GM12875 (cell line): Measurements from ENCODE around the gene OR2D2.

Experiments
- H3K4me3 ChIP-seq: one replicate; pipeline ENCODE4 v1.5.1; 2011; ENCODE audit warnings: low read depth, low read length, control low read depth
- TF ChIP-seq, protein P1 (sequence below): IDR thresholded peaks from 2 replicates; pipeline ENCODE4 v1.5.1; 2011; ENCODE audit warnings: low read depth, mild to moderate bottlenecking, control low read depth, inconsistent platforms, low read length, moderate library complexity, borderline replicate concordance; ENCODE audit not compliant: insufficient read depth

Gene OR2D2

DNA sequence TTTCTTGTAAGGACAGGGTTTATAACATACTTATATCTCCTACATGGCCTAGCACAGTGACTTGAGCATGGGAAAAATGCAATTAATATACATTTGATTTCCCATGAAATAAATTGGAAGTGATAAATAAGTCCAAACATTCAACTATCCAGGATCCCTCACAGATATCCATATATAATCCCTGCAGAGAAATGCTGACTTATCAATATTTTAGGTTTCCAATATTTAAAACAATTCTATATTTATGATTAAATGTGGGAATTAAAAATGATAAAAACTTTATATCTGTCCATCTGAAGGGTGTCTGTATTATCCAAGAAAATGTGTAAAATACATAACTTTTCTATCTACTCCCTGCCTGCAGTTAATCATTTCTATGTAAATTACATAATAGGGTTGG, 9.5 kb downstream of the OR2D2 start:
- H3K4me3 ChIP-seq: no peak overlapping the region
- TF ChIP-seq, protein P1, sequence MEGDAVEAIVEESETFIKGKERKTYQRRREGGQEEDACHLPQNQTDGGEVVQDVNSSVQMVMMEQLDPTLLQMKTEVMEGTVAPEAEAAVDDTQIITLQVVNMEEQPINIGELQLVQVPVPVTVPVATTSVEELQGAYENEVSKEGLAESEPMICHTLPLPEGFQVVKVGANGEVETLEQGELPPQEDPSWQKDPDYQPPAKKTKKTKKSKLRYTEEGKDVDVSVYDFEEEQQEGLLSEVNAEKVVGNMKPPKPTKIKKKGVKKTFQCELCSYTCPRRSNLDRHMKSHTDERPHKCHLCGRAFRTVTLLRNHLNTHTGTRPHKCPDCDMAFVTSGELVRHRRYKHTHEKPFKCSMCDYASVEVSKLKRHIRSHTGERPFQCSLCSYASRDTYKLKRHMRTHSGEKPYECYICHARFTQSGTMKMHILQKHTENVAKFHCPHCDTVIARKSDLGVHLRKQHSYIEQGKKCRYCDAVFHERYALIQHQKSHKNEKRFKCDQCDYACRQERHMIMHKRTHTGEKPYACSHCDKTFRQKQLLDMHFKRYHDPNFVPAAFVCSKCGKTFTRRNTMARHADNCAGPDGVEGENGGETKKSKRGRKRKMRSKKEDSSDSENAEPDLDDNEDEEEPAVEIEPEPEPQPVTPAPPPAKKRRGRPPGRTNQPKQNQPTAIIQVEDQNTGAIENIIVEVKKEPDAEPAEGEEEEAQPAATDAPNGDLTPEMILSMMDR: no peak

GRCh38 chr11:6876914-6877313, 15.4 kb downstream of the OR2D2 start:
- no peak overlapping the region for H3K4me3 ChIP-seq
- TF ChIP-seq, protein P1: no peak

DNA sequence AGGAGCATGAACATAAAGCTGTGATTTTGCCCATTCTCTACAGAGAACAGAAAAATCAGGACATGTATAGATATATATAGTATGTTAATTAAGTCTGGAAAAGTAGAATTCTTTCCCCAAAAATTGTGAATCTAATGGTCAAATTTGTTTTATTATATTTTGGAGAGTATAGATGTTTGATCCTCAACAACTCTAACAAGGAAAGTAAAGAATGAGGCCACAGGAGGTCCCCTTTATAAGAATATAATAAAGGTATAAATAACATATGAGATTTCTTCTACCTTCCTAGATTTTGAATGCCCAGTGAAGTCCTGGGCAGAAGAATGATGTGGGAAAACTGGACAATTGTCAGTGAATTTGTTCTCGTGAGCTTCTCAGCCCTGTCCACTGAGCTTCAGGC, 16.0 kb downstream of the OR2D2 start, which contains the start of gene OR10A4:
Gene OR10A4, plus strand, starts transcription at position 301 of the 400 bp plus-strand sequence. Its CDS starts 23 bp downstream, at position 324.
- TF ChIP-seq, protein P1: no peak
- H3K4me3 ChIP-seq: no peak within 1 kb of the TSS

DNA sequence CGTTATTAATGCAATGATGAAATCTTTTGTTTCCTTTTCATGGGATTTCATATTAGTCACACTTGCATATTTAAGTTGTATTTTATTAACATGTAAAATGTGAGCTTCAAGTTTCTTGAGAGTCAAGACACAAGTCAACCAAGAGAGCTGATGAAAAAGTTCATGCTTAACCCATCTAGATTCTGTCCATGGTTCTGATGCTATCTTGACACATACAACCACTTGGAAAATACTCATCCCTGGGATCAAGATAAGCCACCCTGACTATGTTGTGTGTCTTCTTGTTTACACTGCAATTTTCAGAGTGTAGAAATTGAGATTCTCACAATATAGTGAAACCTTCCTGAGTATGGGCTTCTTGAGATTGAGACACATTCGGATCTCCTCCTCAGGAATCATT, 16.5 kb downstream of the OR2D2 start:
- no peak overlapping the region for H3K4me3 ChIP-seq
- TF ChIP-seq, protein P1: no peak

GRCh38 chr11:6871278-6871677, 21.0 kb downstream of the OR2D2 start:
- H3K4me3 ChIP-seq: no peak overlapping the region
- TF ChIP-seq, protein P1: no peak

GRCh38 chr11:6864438-6864837, 27.9 kb downstream of the OR2D2 start:
- no peak overlapping the region for H3K4me3 ChIP-seq

GRCh38 chr11:6862961-6863360, 29.3 kb downstream of the OR2D2 start, which contains the start of gene OR10A2:
Gene OR10A2, plus strand, starts transcription at chr11:6863057. Its CDS starts 6,698 bp downstream, at chr11:6869755.
- TF ChIP-seq, protein P1: no peak
- H3K4me3 ChIP-seq: no peak within 1 kb of the TSS

More at GRCh38 chr11:6864438-6864837, 27.9 kb downstream of the OR2D2 start:
- TF ChIP-seq, protein P1: no peak
